Hepatocyte (in vitro differentiated cells): ENCODE results near the gene DDIT4. TPM values are rescaled to one million over a fixed set of nuclear protein-coding genes. Genes with fewer than 3 reads are reported as not detected.

Experiments
- DNase-seq: peaks from one replicate; pipeline ENCODE4 v3.0.0-alpha.2; 2016; ENCODE audit warnings: low spot score
- H2AFZ ChIP-seq: fragments of 200-600 bp; sonication (generic); 2 replicates; pipeline ENCODE4 v1.6.0; 2016; ENCODE audit warnings: antibody characterized with exemption, mild to moderate bottlenecking
- H3K27ac ChIP-seq: fragments of 200-600 bp; sonication (generic); 2 replicates; pipeline ENCODE4 v1.5.1; 2016; ENCODE audit warnings: mild to moderate bottlenecking
- H3K27me3 ChIP-seq: fragments of 200-600 bp; sonication (generic); 2 replicates; pipeline ENCODE4 v1.6.1; 2016
- H3K36me3 ChIP-seq: fragments of 200-600 bp; sonication (generic); replicated peaks from 2 replicates; pipeline ENCODE4 v1.5.1; 2016; ENCODE audit warnings: low read depth; ENCODE audit not compliant: insufficient read depth
- H3K4me1 ChIP-seq: fragments of 200-600 bp; sonication (generic); 2 replicates; pipeline ENCODE4 v1.5.1; 2016; ENCODE audit warnings: mild to moderate bottlenecking, moderate library complexity; ENCODE audit not compliant: insufficient read depth
- H3K4me2 ChIP-seq: fragments of 200-600 bp; sonication (generic); 2 replicates; pipeline ENCODE4 v1.6.0; 2016
- H3K4me3 ChIP-seq: fragments of 200-600 bp; sonication (generic); 2 replicates; pipeline ENCODE4 v1.5.1; 2016; ENCODE audit warnings: mild to moderate bottlenecking
- H3K79me2 ChIP-seq: fragments of 200-600 bp; sonication (generic); 2 replicates; pipeline ENCODE4 v1.6.0; 2017; ENCODE audit warnings: mild to moderate bottlenecking
- H3K9me2 ChIP-seq: fragments of 200-600 bp; sonication (generic); replicated peaks from 2 replicates; pipeline ENCODE4 v1.6.0; 2017; ENCODE audit warnings: mild to moderate bottlenecking; ENCODE audit not compliant: insufficient read depth
- H3K9me3 ChIP-seq: fragments of 200-600 bp; sonication (generic); 2 replicates; pipeline ENCODE4 v1.5.1; 2016; ENCODE audit warnings: low read depth, mild to moderate bottlenecking
- H4K20me1 ChIP-seq: fragments of 200-600 bp; sonication (generic); 2 replicates; pipeline ENCODE4 v1.6.0; 2016; ENCODE audit warnings: mild to moderate bottlenecking; ENCODE audit not compliant: insufficient read depth, poor library complexity, severe bottlenecking
- CTCF ChIP-seq: fragments of 200-600 bp; sonication (generic); IDR thresholded peaks from 2 replicates; pipeline ENCODE4 v1.5.1; 2016; ENCODE audit warnings: antibody characterized with exemption, mild to moderate bottlenecking; ENCODE audit not compliant: poor library complexity
- EZH2 ChIP-seq: fragments of 200-600 bp; sonication (generic); IDR thresholded peaks from 2 replicates; pipeline ENCODE4 v1.6.1; 2016; ENCODE audit warnings: antibody characterized with exemption, mild to moderate bottlenecking, borderline replicate concordance
- EZH2phosphoT487 ChIP-seq: fragments of 200-600 bp; sonication (generic); IDR thresholded peaks from one replicate; pipeline ENCODE4 v1.6.1; 2018; ENCODE audit warnings: antibody characterized with exemption, mild to moderate bottlenecking, low read depth, moderate library complexity; ENCODE audit not compliant: unreplicated experiment, severe bottlenecking
- WGBS: methylation state at CpG from one replicate; pipeline ENCODE4 v1.1.6; 2016; ENCODE audit warnings: low lambda C conversion rate; ENCODE audit errors: missing lambda C conversion rate; 5-methylcytosine and 5-hydroxymethylcytosine counted together
- polyA plus RNA-seq: library from polyadenylated mRNA; unstranded; fragments of >200 nt; fragmentation: Nextera tagmentation; extraction: Ambion mirVana; gene quantifications from 2 replicates; pipeline ENCODE4 v1.2.1, GENCODE V29; 2016
- total RNA-seq: library from RNA; depleted of rRNA; stranded (reverse); fragments of >200 nt; gene quantifications from 2 replicates; pipeline ENCODE4 v1.2.3, GENCODE V29; 2014

The DDIT4 gene
- total and polyA plus RNA-seq, 2 experiments from 2014 or later, result 165 to 235 TPM

- Histone ChIP-seq H4K20me1 (no peaks in the 10 kb centered on the region), H3K9me3 (no peaks in the 10 kb centered on the region), H3K27ac (peak overlapping the region; percentile 86), H3K79me2 (no peaks in the 10 kb centered on the region), H3K4me2 (peak overlapping the region; percentile 12), H3K9me2 (no peaks in the 10 kb centered on the region), H3K36me3 (no peaks in the 10 kb centered on the region), H3K4me3 (no peak overlapping the region), H3K27me3 (no peaks in the 10 kb centered on the region), H2AFZ (no peak overlapping the region), H3K4me1 (peaks cover 45% of the 10 kb centered on the region)
- 54% methylated on average over 11 of the region's 11 CpGs for WGBS
- peak; percentile 84 for DNase-seq
- TF ChIP-seq EZH2phosphoT487 (no peak), CTCF (peak; percentile 49), EZH2 (no peak)
Measured at GRCh38 chr10:72243822-72244437, 29.8 kb upstream of the DDIT4 start.

- Histone ChIP-seq H3K4me1 (peaks cover 51% of the 10 kb centered on the region), H3K79me2 (no peaks in the 10 kb centered on the region), H4K20me1 (no peaks in the 10 kb centered on the region), H3K27ac (peak overlapping the region; percentile 86), H3K4me3 (no peak overlapping the region), H3K4me2 (peak overlapping the region; percentile 12), H3K9me2 (no peaks in the 10 kb centered on the region), H2AFZ (no peak overlapping the region), H3K36me3 (no peaks in the 10 kb centered on the region), H3K27me3 (no peaks in the 10 kb centered on the region), H3K9me3 (no peaks in the 10 kb centered on the region)
- DNase-seq, result no peak
- 36% methylated on average over 5 of the region's 5 CpGs for WGBS
- TF ChIP-seq EZH2 (no peak), EZH2phosphoT487 (no peak), CTCF (no peak)
Measured at GRCh38 chr10:72244573-72245038, 29.1 kb upstream of the DDIT4 start.

GRCh38 chr10:72245949-72246525, 27.7 kb upstream of the DDIT4 start:
- Histone ChIP-seq H3K79me2 (no peaks in the 10 kb centered on the region), H3K9me3 (no peaks in the 10 kb centered on the region), H2AFZ (no peak overlapping the region), H3K4me2 (no peak overlapping the region), H3K4me1 (peaks cover 56% of the 10 kb centered on the region), H3K9me2 (no peaks in the 10 kb centered on the region), H3K27ac (peak overlapping the region; percentile 86), H3K27me3 (no peaks in the 10 kb centered on the region), H4K20me1 (no peaks in the 10 kb centered on the region), H3K4me3 (no peak overlapping the region), H3K36me3 (no peaks in the 10 kb centered on the region)
- no peak for DNase-seq
- TF ChIP-seq CTCF (no peak), EZH2phosphoT487 (no peak), EZH2 (no peak)
- 34% methylated on average over 3 of the region's 3 CpGs for WGBS
